A549 (cell line): ENCODE measurements around the gene UBXN2A.

Experiments used
- CHD2 ChIP-seq: fragments of 150-350 bp; IDR thresholded peaks from 2 replicates; pipeline ENCODE4 v1.6.1; 2014; ENCODE audit warnings: low read length; ENCODE audit not compliant: partially characterized antibody
- CTCF ChIP-seq: fragments of >200 bp; sonication (Bioruptor Twin); formaldehyde crosslinking; IDR thresholded peaks from 3 replicates; pipeline ENCODE4 v1.5.1; 2016
- EHMT2 ChIP-seq: fragments of 200-600 bp; sonication (generic); IDR thresholded peaks from 2 replicates; pipeline ENCODE4 v1.6.1; 2016; ENCODE audit warnings: antibody characterized with exemption, low read depth, mild to moderate bottlenecking, moderate library complexity
- EP300 ChIP-seq, 2 experiments: fragments of >200 bp; sonication (Bioruptor Twin); formaldehyde crosslinking; IDR thresholded peaks; 2 replicates in 1 of 2; 3 replicates in 1 of 2; pipeline ENCODE4 v1.6.1; 2016 to 2017
- MAFK ChIP-seq: fragments of 450-650 bp; IDR thresholded peaks from 2 replicates; pipeline ENCODE4 v1.6.1; 2014; ENCODE audit not compliant: partially characterized antibody
- POLR2A ChIP-seq: IDR thresholded peaks from 2 replicates; pipeline ENCODE4 v1.6.1; 2012; ENCODE audit warnings: mild to moderate bottlenecking, low read length
- RFX5 ChIP-seq: fragments of 450-650 bp; IDR thresholded peaks from 2 replicates; pipeline ENCODE4 v1.7.1; 2014; ENCODE audit warnings: antibody characterized with exemption, mild to moderate bottlenecking, moderate library complexity
- SMC3 ChIP-seq: fragments of >200 bp; sonication (Bioruptor Twin); formaldehyde crosslinking; IDR thresholded peaks from 3 replicates; pipeline ENCODE4 v1.6.1; 2018; ENCODE audit warnings: inconsistent platforms
- SREBF2 ChIP-seq: fragments of 450-650 bp; IDR thresholded peaks from 2 replicates; pipeline ENCODE4 v1.6.1; 2014; ENCODE audit warnings: mild to moderate bottlenecking, moderate library complexity
- TF ChIP-seq, protein P1 (sequence below): fragments of 450-650 bp; IDR thresholded peaks from 2 replicates; pipeline ENCODE4 v1.6.1; 2014; ENCODE audit warnings: antibody characterized with exemption

- no peak for TF ChIP-seq POLR2A
- no peak for TF ChIP-seq EHMT2
- no peak for TF ChIP-seq CTCF
- TF ChIP-seq EP300 (IDR thresholded peaks at IDR 0.05), result no peak
- no peak for TF ChIP-seq RFX5
- TF ChIP-seq SREBF2, result no peak
- TF ChIP-seq CHD2, result no peak
- TF ChIP-seq, protein P1, sequence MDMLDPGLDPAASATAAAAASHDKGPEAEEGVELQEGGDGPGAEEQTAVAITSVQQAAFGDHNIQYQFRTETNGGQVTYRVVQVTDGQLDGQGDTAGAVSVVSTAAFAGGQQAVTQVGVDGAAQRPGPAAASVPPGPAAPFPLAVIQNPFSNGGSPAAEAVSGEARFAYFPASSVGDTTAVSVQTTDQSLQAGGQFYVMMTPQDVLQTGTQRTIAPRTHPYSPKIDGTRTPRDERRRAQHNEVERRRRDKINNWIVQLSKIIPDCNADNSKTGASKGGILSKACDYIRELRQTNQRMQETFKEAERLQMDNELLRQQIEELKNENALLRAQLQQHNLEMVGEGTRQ, result no peak
- TF ChIP-seq SMC3, result no peak
- no peak for TF ChIP-seq MAFK
Observed at GRCh38 chr2:24045511-24046508, 105.5 kb downstream of the UBXN2A start.
